IMR-90 (cell line): ENCODE measurements around the gene HDGFL3. TPM values are rescaled to one million over a fixed set of nuclear protein-coding genes. Genes with fewer than 3 reads are reported as not detected.

ENCODE experiments used
- ATAC-seq: fragments of 200-7000 bp; cut with Tn5 transposase; 2 replicates; pipeline ENCODE4 v1.9.1; 2020; ENCODE audit warnings: low read depth, mild to moderate bottlenecking, moderate library complexity
- BruUV-seq: library from RNA; stranded (reverse); fragments of 400-500 nt; replicated peaks from 2 replicates; lab custom pipeline; 2021; lab: Mats Ljungman, UMichigan
- CTCF ChIA-PET: fragments of 300-600 bp; formaldehyde crosslinking; extraction: SDS; loops from one replicate; lab custom pipeline; 2021; ENCODE audit warnings: antibody characterized with exemption; lab: Yijun Ruan, JAX
- POLR2A ChIA-PET: fragments of 300-600 bp; sonication (Branson Sonifier 250); formaldehyde crosslinking; loops from one replicate; lab custom pipeline; 2022; ENCODE audit warnings: antibody characterized with exemption; ENCODE audit not compliant: unreplicated experiment; lab: Charles Lee
- DNase-seq: peaks from one replicate; pipeline ENCODE4 v3.0.0; 2013
- H2AFZ ChIP-seq: replicated peaks from 2 replicates; pipeline ENCODE3; 2013; ENCODE audit warnings: low read length, mild to moderate bottlenecking; ENCODE audit not compliant: poor library complexity
- H2AK5ac ChIP-seq: 2 replicates; pipeline ENCODE4 v1.6.1; 2013; ENCODE audit warnings: low read depth, low read length, inconsistent platforms
- H2AK9ac ChIP-seq: replicated peaks from 2 replicates; pipeline ENCODE3; 2013; ENCODE audit warnings: mild to moderate bottlenecking, low read depth, low read length, moderate library complexity; ENCODE audit not compliant: poor library complexity
- H2BK120ac ChIP-seq: 2 replicates; pipeline ENCODE4 v1.6.1; 2013; ENCODE audit warnings: low read depth, low read length, inconsistent platforms
- H2BK15ac ChIP-seq: 3 replicates; pipeline ENCODE4 v1.6.1; 2013; ENCODE audit warnings: low read depth, low read length, inconsistent platforms
- H2BK20ac ChIP-seq: 2 replicates; pipeline ENCODE4 v1.6.1; 2013; ENCODE audit warnings: low read depth, mild to moderate bottlenecking, inconsistent platforms, low read length, moderate library complexity
- H2BK5ac ChIP-seq: 2 replicates; pipeline ENCODE4 v1.6.1; 2013; ENCODE audit warnings: mild to moderate bottlenecking, low read depth, low read length, inconsistent platforms; ENCODE audit not compliant: poor library complexity, severe bottlenecking
- H3K14ac ChIP-seq: replicated peaks from 2 replicates; pipeline ENCODE4 v1.6.1; 2013; ENCODE audit warnings: low read depth, low read length, inconsistent platforms
- H3K18ac ChIP-seq: 2 replicates; pipeline ENCODE4 v1.6.1; 2013; ENCODE audit warnings: low read depth, low read length, control low read depth
- H3K23ac ChIP-seq: 2 replicates; pipeline ENCODE4 v1.6.1; 2013; ENCODE audit warnings: low read depth, low read length, inconsistent platforms
- H3K27ac ChIP-seq: 2 replicates; pipeline ENCODE4 v1.5.1; 2013; ENCODE audit warnings: mild to moderate bottlenecking, control low read depth, low read length; ENCODE audit not compliant: insufficient read depth
- H3K27me3 ChIP-seq: 2 replicates; pipeline ENCODE4 v1.6.1; 2013; ENCODE audit warnings: low read length; ENCODE audit not compliant: control insufficient read depth, insufficient read depth
- H3K36me3 ChIP-seq: 2 replicates; pipeline ENCODE4 v1.6.1; 2013; ENCODE audit warnings: low read length, mixed read lengths; ENCODE audit not compliant: control insufficient read depth, insufficient read depth
- H3K4ac ChIP-seq: 2 replicates; pipeline ENCODE4 v1.6.1; 2013; ENCODE audit warnings: low read depth, low read length, inconsistent platforms
- H3K4me1 ChIP-seq: 2 replicates; pipeline ENCODE4 v1.6.1; 2013; ENCODE audit warnings: low read length, mixed read lengths; ENCODE audit not compliant: control insufficient read depth, insufficient read depth
- H3K4me2 ChIP-seq: 2 replicates; pipeline ENCODE4 v1.6.1; 2013; ENCODE audit warnings: low read depth, mild to moderate bottlenecking, control low read depth, low read length, moderate library complexity
- H3K4me3 ChIP-seq: 2 replicates; pipeline ENCODE4 v1.5.1; 2013; ENCODE audit warnings: low read depth, mild to moderate bottlenecking, control low read depth, low read length, moderate library complexity; ENCODE audit not compliant: insufficient read depth
- H3K56ac ChIP-seq: 2 replicates; pipeline ENCODE4 v1.6.1; 2013; ENCODE audit warnings: low read length, inconsistent platforms; ENCODE audit not compliant: insufficient read depth; ENCODE audit errors: extremely low read depth
- H3K79me1 ChIP-seq, 2 experiments: 2 replicates each; pipeline ENCODE4 v1.6.1; 2013; ENCODE audit warnings: low read length in 2 of 2, inconsistent platforms in 1 of 2, low read depth in 1 of 2
- H3K9ac ChIP-seq: 2 replicates; pipeline ENCODE4 v1.6.1; 2013; ENCODE audit warnings: low read depth, low read length, control low read depth
- H3K9me1 ChIP-seq: 2 replicates; pipeline ENCODE4 v1.6.1; 2013; ENCODE audit warnings: low read length, inconsistent platforms; ENCODE audit not compliant: insufficient read depth
- H3K9me3 ChIP-seq: 2 replicates; pipeline ENCODE4 v1.6.1; 2013; ENCODE audit warnings: low read length; ENCODE audit not compliant: control insufficient read depth, insufficient read depth
- H4K20me1 ChIP-seq: 2 replicates; pipeline ENCODE4 v1.6.1; 2013; ENCODE audit warnings: low read length, inconsistent platforms; ENCODE audit not compliant: insufficient read depth
- H4K5ac ChIP-seq: 2 replicates; pipeline ENCODE4 v1.6.1; 2013; ENCODE audit warnings: mild to moderate bottlenecking, low read depth, low read length, control low read depth
- H4K8ac ChIP-seq, 2 experiments: 2 replicates each; pipeline ENCODE4 v1.6.1; 2013; ENCODE audit warnings: low read depth in 2 of 2, low read length in 2 of 2, control low read depth in 1 of 2, inconsistent platforms in 1 of 2
- H4K91ac ChIP-seq: 2 replicates; pipeline ENCODE4 v1.6.1; 2013; ENCODE audit warnings: low read depth, low read length, inconsistent platforms; ENCODE audit not compliant: insufficient read depth
- BHLHE40 ChIP-seq: fragments of 150-350 bp; IDR thresholded peaks from 2 replicates; pipeline ENCODE4 v1.6.1; 2016; ENCODE audit warnings: mild to moderate bottlenecking, low read depth, low read length
- CEBPB ChIP-seq: IDR thresholded peaks from 2 replicates; pipeline ENCODE4 v1.6.1; 2012; ENCODE audit warnings: low read depth, low read length, improper control_type of control experiment
- CHD1 ChIP-seq: IDR thresholded peaks from 2 replicates; pipeline ENCODE4 v1.6.1; 2012; ENCODE audit warnings: low read depth, low read length, improper control_type of control experiment
- CTCF ChIP-seq: conservative IDR thresholded peaks from 2 replicates; pipeline ENCODE4 v1.5.1; 2012; ENCODE audit warnings: mild to moderate bottlenecking, low read depth, low read length, improper control_type of control experiment
- ELK1 ChIP-seq: fragments of 150-350 bp; IDR thresholded peaks from 2 replicates; pipeline ENCODE4 v1.6.1; 2016; ENCODE audit warnings: low read depth, mild to moderate bottlenecking, low read length, moderate library complexity, borderline replicate concordance
- FOS ChIP-seq: fragments of 150-350 bp; IDR thresholded peaks from 2 replicates; pipeline ENCODE4 v1.6.1; 2016; ENCODE audit warnings: low read depth, low read length
- MAFK ChIP-seq: IDR thresholded peaks from 2 replicates; pipeline ENCODE4 v1.6.1; 2012; ENCODE audit warnings: low read depth, low read length, improper control_type of control experiment
- MAZ ChIP-seq: IDR thresholded peaks from 2 replicates; pipeline ENCODE4 v1.6.1; 2012; ENCODE audit warnings: low read depth, mild to moderate bottlenecking, low read length, improper control_type of control experiment, moderate library complexity, borderline replicate concordance
- MXI1 ChIP-seq: IDR thresholded peaks from 2 replicates; pipeline ENCODE4 v1.6.1; 2012; ENCODE audit warnings: low read depth, mild to moderate bottlenecking, low read length, moderate library complexity, borderline replicate concordance
- NFE2L2 ChIP-seq: fragments of 150-350 bp; IDR thresholded peaks from 2 replicates; pipeline ENCODE4 v1.6.1; 2016; ENCODE audit warnings: low read depth, mild to moderate bottlenecking, low read length
- POLR2A ChIP-seq: IDR thresholded peaks from 2 replicates; pipeline ENCODE4 v1.6.1; 2012; ENCODE audit warnings: mild to moderate bottlenecking, low read depth, low read length
- RAD21 ChIP-seq: IDR thresholded peaks from 2 replicates; pipeline ENCODE4 v1.6.1; 2012; ENCODE audit warnings: low read length, improper control_type of control experiment
- RCOR1 ChIP-seq: IDR thresholded peaks from 2 replicates; pipeline ENCODE4 v1.6.1; 2012; ENCODE audit warnings: mild to moderate bottlenecking, low read length, improper control_type of control experiment; ENCODE audit not compliant: insufficient replicate concordance
- RFX5 ChIP-seq: IDR thresholded peaks from 2 replicates; pipeline ENCODE4 v1.8.0; 2012; ENCODE audit warnings: low read depth, mild to moderate bottlenecking, low read length, moderate library complexity
- SMC3 ChIP-seq: fragments of 150-350 bp; IDR thresholded peaks from 2 replicates; pipeline ENCODE4 v1.6.1; 2016; ENCODE audit warnings: low read depth, mild to moderate bottlenecking, antibody characterized with exemption, low read length, moderate library complexity
- USF2 ChIP-seq: fragments of 150-350 bp; IDR thresholded peaks from 2 replicates; pipeline ENCODE4 v1.6.1; 2017; ENCODE audit warnings: mild to moderate bottlenecking, antibody characterized with exemption, low read length, low read depth
- WGBS, 2 experiments: methylation state at CpG; one replicate each; pipeline versions ENCODE4 v1.1.5 to v1.1.7; 2013; ENCODE audit warnings: missing lambda C conversion rate in 2 of 2; ENCODE audit not compliant: insufficient read length in 1 of 2; ENCODE audit errors: extremely low coverage in 2 of 2; 5-methylcytosine and 5-hydroxymethylcytosine counted together
- dilution Hi-C: fragments of 300-500 bp; cut with HindIII; formaldehyde crosslinking; loops from one replicate; pipeline ENCODE4 v1.14.3; 2018; ENCODE audit warnings: low sequenced_read_pairs; ENCODE audit not compliant: unreplicated experiment
- in situ Hi-C: fragments of 300-500 bp; cut with MboI; formaldehyde crosslinking; loops from 3 replicates; pipeline ENCODE4 v1.14.3; 2019; ENCODE audit warnings: low sequenced_read_pairs, inconsistent platforms, mixed read lengths
- intact Hi-C: fragments of 100-400 bp; cut with micrococcal nuclease; formaldehyde crosslinking; loops from 2 replicates; pipeline ENCODE4 v1.10.0; 2022
- polyA plus RNA-seq, 3 experiments: library from polyadenylated mRNA; depleted of rRNA; stranded (reverse); fragments of >200 nt; gene quantifications; 2 replicates each; pipeline ENCODE4 v1.2.3, GENCODE V29; 2012; ENCODE audit warnings: low replicate concordance in 1 of 3
- total RNA-seq: library from RNA; depleted of rRNA; stranded (reverse); fragments of >200 nt; gene quantifications from 2 replicates; pipeline ENCODE4 v1.2.3, GENCODE V29; 2012

HDGFL3 gene
- total and polyA plus RNA-seq, 2 of the 4 experiments (the other 2 are of a cell fraction) = 9.5 to 18.1 TPM

- no peak overlapping the region for H2BK15ac ChIP-seq
- H4K20me1 ChIP-seq = peaks cover 12% of the 10 kb centered on the region
- H3K4me3 ChIP-seq = no peak overlapping the region
- no peak overlapping the region for H3K27ac ChIP-seq
- dilution Hi-C loops (no loop called here), in situ Hi-C loops (no loop called here), intact Hi-C loops (loop anchor here (5.0 to 10.0 kb wide), 3 partner anchors 38 to 645 kb away; no protein-coding TSS in a partner anchor)
- no peak overlapping the region for H2BK20ac ChIP-seq
- H3K9ac ChIP-seq = no peak overlapping the region
- BruUV-seq = no TSS peak
- no peak overlapping the region for H2AFZ ChIP-seq
- no peak overlapping the region for H2AK9ac ChIP-seq
- H3K9me3 ChIP-seq = no peaks in the 10 kb centered on the region
- H4K8ac ChIP-seq = no peak overlapping the region
- no peak overlapping the region for H4K91ac ChIP-seq
- peaks cover 7% of the 10 kb centered on the region for H3K4me1 ChIP-seq
- H3K79me1 ChIP-seq = peaks cover 9 to 32% of the 10 kb centered on the region in 2 experiments; a peak in 3 of 4 replicates
- TF ChIP-seq BHLHE40 = no peak
- no peak for TF ChIP-seq CTCF
- no peak for TF ChIP-seq CHD1
- no peak for TF ChIP-seq NFE2L2
- no peak for TF ChIP-seq MAFK
- TF ChIP-seq RFX5 = no peak
- no peak for TF ChIP-seq SMC3
- no peak for TF ChIP-seq POLR2A
- TF ChIP-seq RCOR1 = no peak
- TF ChIP-seq MXI1 = no peak
- no peak for TF ChIP-seq MAZ
- TF ChIP-seq USF2 = no peak
- no peak for TF ChIP-seq FOS
- TF ChIP-seq CEBPB = no peak
- no peak for TF ChIP-seq RAD21
- no peak for TF ChIP-seq ELK1
- POLR2A ChIA-PET = no interaction called here
- H3K4me2 ChIP-seq = no peak overlapping the region
- H3K9me1 ChIP-seq = no peaks in the 10 kb centered on the region; the same call in 1 of the 2 replicates
- H3K14ac ChIP-seq = no peak overlapping the region
- no peak overlapping the region for H3K23ac ChIP-seq
- peak overlapping the region; percentile 14 for H2BK5ac ChIP-seq
- H3K56ac ChIP-seq = no peak overlapping the region; the same call in 1 of the 2 replicates
- H2AK5ac ChIP-seq = no peak overlapping the region
- no peaks in the 10 kb centered on the region for H3K36me3 ChIP-seq
- no CpG with 5 or more reads among the region's 7 CpGs for WGBS, 2 experiments
- ATAC-seq (no peak), DNase-seq (peak; percentile 78)
- no peak overlapping the region for H4K5ac ChIP-seq
- no peak overlapping the region for H3K18ac ChIP-seq
- H2BK120ac ChIP-seq = no peak overlapping the region
- no peak overlapping the region for H3K4ac ChIP-seq
- CTCF ChIA-PET = interaction anchor here (0.6 to 0.8 kb wide), 2 partner anchors 93 to 1679 kb away, joined by 3 read pairs; no protein-coding TSS in a partner anchor
- H3K27me3 ChIP-seq = no peaks in the 10 kb centered on the region
Observed at GRCh38 chr15:83200162-83200561, 7.5 kb downstream of the HDGFL3 start.
